ENCODE measurements around the gene PLPPR2.
"Not testable (repeated sequence)": the region's sequence is repeated elsewhere in the genome, so short reads cannot be mapped to it uniquely, and the experiment has no call there.

Gene PLPPR2

GRCh38 chr19:11401808-11402543, 46.7 kb downstream of the PLPPR2 start:
- no peak for DNase-seq

DNA sequence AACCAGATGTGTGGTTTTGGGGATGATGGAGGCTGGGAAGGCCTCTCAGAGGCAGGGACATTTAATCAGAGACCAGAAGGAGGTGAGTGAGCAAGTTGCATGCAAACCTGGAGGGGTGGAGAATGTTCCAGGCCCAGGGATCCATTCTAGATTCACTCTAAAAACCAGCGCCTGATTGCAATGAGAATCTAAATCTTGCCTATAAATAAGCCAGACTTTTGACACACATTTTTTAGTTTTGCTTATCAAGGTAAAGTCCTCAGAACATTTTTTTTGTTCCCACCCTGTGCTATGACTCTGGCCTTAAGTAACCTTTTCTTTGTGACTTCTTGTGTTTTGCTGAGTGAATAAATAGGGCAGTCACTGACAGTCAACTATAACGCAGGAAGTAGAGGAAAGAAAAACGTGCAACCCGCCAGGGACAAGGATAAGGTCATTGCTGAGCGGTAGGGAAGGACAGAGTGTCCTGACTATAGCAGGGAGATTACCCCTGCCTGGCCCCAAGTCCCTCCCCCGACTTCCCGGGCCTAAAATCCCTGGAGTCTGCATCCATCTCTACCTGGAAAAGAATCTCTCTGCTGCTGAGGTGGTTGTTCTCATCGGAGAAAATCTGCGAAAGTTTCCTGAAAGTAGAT, 49.5 kb downstream of the PLPPR2 start:
- DNase-seq: no peak

DNA sequence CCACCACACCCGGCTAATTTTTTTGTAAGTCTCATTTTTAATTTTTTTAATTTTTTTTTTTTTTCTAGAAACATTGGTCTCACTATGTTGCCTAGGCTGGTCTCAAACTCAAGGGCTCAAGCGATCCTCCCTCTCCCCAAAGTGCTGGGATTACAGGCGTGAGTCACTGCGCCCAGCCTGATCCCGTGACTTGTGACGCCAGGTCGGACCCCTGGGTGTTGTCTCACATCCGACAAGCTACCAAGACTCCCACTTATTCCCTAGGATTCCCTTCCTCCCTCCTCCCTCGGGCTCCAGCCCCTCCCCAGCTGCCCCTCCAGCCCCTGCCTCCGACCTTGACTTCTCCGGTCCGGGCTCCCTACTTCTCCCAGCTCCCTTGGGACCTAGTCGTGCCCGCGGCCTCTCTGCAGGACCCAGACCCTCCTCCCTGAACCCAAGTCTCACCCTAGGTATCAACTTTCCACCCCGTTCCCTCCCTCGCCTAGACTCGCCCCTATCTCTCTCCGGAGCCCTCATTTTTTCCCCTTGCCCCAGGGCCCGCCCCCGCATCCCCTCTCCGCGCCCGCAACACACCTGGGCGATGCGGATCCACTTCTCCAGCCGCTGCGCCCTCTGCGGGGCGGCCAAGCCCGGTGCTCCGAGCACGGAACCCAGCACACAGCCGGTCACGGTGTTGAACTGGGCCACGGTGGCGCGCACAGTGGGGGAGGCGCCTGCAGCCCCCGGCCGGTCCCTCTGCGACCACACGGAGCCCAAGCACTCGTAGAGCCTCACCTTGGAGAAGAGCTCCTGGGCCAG, 50.8 kb downstream of the PLPPR2 start:
- peak; percentile 30 to 43 for DNase-seq

DNA sequence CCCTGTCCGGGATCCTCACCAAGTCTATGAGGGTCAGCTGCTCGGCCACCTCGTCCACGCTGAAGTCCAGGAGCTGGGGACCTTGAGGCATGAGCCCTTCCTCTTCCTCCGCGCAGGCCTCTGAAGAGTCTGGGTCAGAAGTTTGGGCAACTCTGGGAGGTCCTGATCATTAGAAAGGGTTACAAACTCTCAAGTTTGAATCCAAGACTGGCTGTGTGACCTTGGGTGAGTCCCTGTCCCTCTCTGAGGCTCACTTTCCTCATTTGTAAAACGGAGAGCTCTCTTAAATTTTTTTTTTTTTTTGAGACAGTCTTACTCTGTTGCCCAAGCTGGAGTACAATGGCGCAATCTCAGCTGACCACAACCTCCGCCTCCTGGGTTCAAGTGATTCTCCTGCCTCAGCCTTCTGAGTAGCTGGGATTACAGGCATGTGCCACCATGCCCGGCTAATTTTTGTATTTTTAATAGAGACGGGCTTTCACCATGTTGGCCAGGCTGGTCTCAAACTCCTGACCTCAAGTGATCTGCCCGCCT, 51.5 kb downstream of the PLPPR2 start:
- DNase-seq: not testable (repeated sequence)

GRCh38 chr19:11408591-11408990, 53.4 kb downstream of the PLPPR2 start:
- DNase-seq: no peak

GRCh38 chr19:11410682-11411081, 55.5 kb downstream of the PLPPR2 start:
- DNase-seq: no peak

DNA sequence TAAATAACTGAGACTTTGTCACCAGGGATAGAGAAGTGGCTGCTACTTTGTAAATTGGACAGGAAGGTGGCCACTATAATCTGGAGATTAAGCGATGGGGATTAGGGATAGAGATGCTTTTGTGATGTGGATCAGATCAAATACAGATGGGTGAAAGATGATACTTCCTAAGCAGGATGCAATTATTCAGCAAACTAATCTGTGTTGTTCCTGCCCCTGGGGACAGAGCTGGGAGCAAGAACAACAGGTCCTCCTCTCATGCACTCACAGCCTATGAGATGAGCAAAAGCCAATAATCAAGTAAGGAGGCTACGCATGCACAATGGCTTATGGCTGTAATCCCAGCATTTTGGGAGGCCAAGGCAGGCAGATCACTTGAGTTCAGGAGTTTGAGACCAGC, 59.3 kb downstream of the PLPPR2 start:
- no peak for DNase-seq
